Measurements from ENCODE around the gene DISC1. TPM values are rescaled to one million over a fixed set of nuclear protein-coding genes. Genes with fewer than 3 reads are reported as not detected.

Gene DISC1
- total RNA-seq, 2 donors from 2014 or later: 7.9 to 10.9 TPM

GRCh38 chr1:232018231-232019025 is 391.8 kb downstream of the DISC1 start:
- intact Hi-C loops (cut with DNase I): no loop called here
- DNase-seq (ENCODE audit: low spot score): no peak

- intact Hi-C loops (cut with DNase I): no loop called here
Measured at GRCh38 chr1:232019026-232019340, 392.4 kb downstream of the DISC1 start.

GRCh38 chr1:232020352-232020751 is 393.8 kb downstream of the DISC1 start:
- intact Hi-C loops (cut with DNase I): no loop called here
- DNase-seq (ENCODE audit: low spot score): no peak

More at GRCh38 chr1:232019026-232019340, 392.4 kb downstream of the DISC1 start:
- no peak for DNase-seq (ENCODE audit: low spot score)

GRCh38 chr1:232029315-232029714 is 402.7 kb downstream of the DISC1 start:
- DNase-seq (ENCODE audit: low spot score): no peak
- intact Hi-C loops (cut with DNase I): no loop called here

GRCh38 chr1:232031156-232031555 is 404.6 kb downstream of the DISC1 start:
- intact Hi-C loops (cut with DNase I): no loop called here

GRCh38 chr1:232033285-232033684 is 406.7 kb downstream of the DISC1 start:
- DNase-seq (ENCODE audit: low spot score): no peak
- intact Hi-C loops (cut with DNase I): no loop called here

More at GRCh38 chr1:232031156-232031555, 404.6 kb downstream of the DISC1 start:
- DNase-seq (ENCODE audit: low spot score): no peak

GRCh38 chr1:232034556-232034955 is 408.0 kb downstream of the DISC1 start:
- DNase-seq (ENCODE audit: low spot score): no peak
- intact Hi-C loops (cut with DNase I): no loop called here

- intact Hi-C loops (cut with DNase I): no loop called here
- DNase-seq (ENCODE audit: low spot score): no peak
Measured at GRCh38 chr1:232036181-232036933, 409.8 kb downstream of the DISC1 start.

GRCh38 chr1:232037774-232038388 is 411.3 kb downstream of the DISC1 start:
- DNase-seq (ENCODE audit: low spot score): no peak
- intact Hi-C loops (cut with DNase I): no loop called here

- DNase-seq (ENCODE audit: low spot score): no peak
- intact Hi-C loops (cut with DNase I): no loop called here
Measured at GRCh38 chr1:232038706-232039677, 412.4 kb downstream of the DISC1 start.

- no peak for DNase-seq (ENCODE audit: low spot score)
- intact Hi-C loops (cut with DNase I): no loop called here
Measured at GRCh38 chr1:232040260-232040659, 413.7 kb downstream of the DISC1 start.

- no peak for DNase-seq (ENCODE audit: low spot score)
- intact Hi-C loops (cut with DNase I): no loop called here
Measured at GRCh38 chr1:232044728-232045127, 418.1 kb downstream of the DISC1 start.

- no peak for DNase-seq (ENCODE audit: low spot score)
- intact Hi-C loops (cut with DNase I): no loop called here
Measured at GRCh38 chr1:232045139-232045994, 418.8 kb downstream of the DISC1 start.

- intact Hi-C loops (cut with DNase I): no loop called here
- no peak for DNase-seq (ENCODE audit: low spot score)
Measured at GRCh38 chr1:232046451-232047306, 420.1 kb downstream of the DISC1 start.

- intact Hi-C loops (cut with DNase I): no loop called here
- no peak for DNase-seq (ENCODE audit: low spot score)
Measured at GRCh38 chr1:232047473-232047872, 420.9 kb downstream of the DISC1 start.

- intact Hi-C loops (cut with DNase I): no loop called here
- no peak for DNase-seq (ENCODE audit: low spot score)
Measured at GRCh38 chr1:232048481-232048880, 421.9 kb downstream of the DISC1 start.

- intact Hi-C loops (cut with DNase I): no loop called here
- no peak for DNase-seq (ENCODE audit: low spot score)
Measured at GRCh38 chr1:232049335-232049734, 422.7 kb downstream of the DISC1 start.

Data from posterior vena cava (tissue), 2 donors.